ENCODE results near the gene MCM9.

Gene MCM9

DNA sequence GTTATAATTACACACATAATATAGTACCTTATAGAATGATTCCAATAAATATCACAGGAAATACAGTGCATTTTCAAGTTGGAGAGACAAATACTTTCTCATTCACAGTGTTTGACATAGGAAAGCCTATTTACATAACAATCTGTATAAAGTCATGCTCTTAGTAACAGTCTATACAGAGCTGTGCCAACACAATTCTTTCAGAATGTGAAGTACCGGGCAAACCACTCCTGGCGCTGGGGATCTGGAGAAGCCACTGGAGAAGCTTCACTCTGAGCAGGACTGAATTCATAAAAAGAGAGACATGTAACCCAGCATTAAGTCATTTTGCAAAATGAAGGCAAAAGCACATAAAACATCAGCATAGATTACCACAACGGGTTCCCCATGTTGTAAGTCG lies 24.9 kb upstream of the MCM9 start:
- ChIA-PET CTCF (interaction anchor here (3.9 kb wide), 1 partner anchor 150 kb away, joined by 21 read pairs; no protein-coding TSS in a partner anchor), POLR2A (no interaction called here)
- Histone ChIP-seq H3K27me3 (replicated peaks in 2 of 5; ENCODE audit: control insufficient read depth in 4 of 5, insufficient read depth in 5 of 5, low read length in 4 of 5) (no peaks in the 10 kb centered on the region), H3K4me1 (ENCODE audit: control extremely low read depth in 1 of 4, control insufficient read depth in 4 of 4, insufficient read depth in 4 of 4, low read length in 3 of 4) (no peaks in the 10 kb centered on the region), H3K36me3 (ENCODE audit: control insufficient read depth in 4 of 4, insufficient read depth in 4 of 4, low read length in 3 of 4) (no peaks in the 10 kb centered on the region), H3K27ac (ENCODE audit: insufficient read depth in 1 of 2, low read depth in 1 of 2, low read length in 2 of 2, poor library complexity in 1 of 2, severe bottlenecking in 2 of 2) (no peak overlapping the region), H3K4me3 (ENCODE audit: control insufficient read depth in 1 of 7, extremely low read depth in 1 of 7, insufficient read depth in 4 of 7, low read depth in 2 of 7, low read length in 6 of 7) (no peak overlapping the region), H3K9me3 (ENCODE audit: control extremely low read depth in 1 of 5, control insufficient read depth in 4 of 5, insufficient read depth in 2 of 5, low read depth in 1 of 5, low read length in 4 of 5) (no peaks in the 10 kb centered on the region)
- DNase-seq: no peak
- WGBS (ENCODE audit: insufficient coverage): 98% methylated on average over 4 of the region's 4 CpGs

DNA sequence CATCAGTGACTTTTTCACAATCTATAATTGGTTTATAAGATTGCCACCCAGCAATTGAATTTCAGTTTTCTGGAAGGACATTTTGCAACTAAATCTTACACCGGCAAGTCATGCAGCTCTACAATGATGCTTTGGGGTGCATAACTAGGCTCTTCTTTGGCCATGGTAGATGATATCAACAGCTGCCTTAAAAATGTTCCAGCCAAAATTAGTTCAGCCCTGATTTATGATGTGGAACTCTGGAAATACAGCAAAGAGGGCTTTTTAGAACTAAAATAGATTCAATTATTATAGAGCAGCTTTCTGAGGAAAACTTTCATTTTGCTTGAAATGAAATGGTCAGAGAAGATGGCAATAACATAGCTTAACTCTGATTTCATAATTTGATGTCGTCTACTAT lies 18.4 kb upstream of the MCM9 start:
- Histone ChIP-seq H3K4me1 (ENCODE audit: control extremely low read depth in 1 of 4, control insufficient read depth in 4 of 4, insufficient read depth in 4 of 4, low read length in 3 of 4) (no peaks in the 10 kb centered on the region), H3K36me3 (ENCODE audit: control insufficient read depth in 4 of 4, insufficient read depth in 4 of 4, low read length in 3 of 4) (no peaks in the 10 kb centered on the region), H3K27me3 (replicated peaks in 2 of 5; ENCODE audit: control insufficient read depth in 4 of 5, insufficient read depth in 5 of 5, low read length in 4 of 5) (no peaks in the 10 kb centered on the region), H3K4me3 (ENCODE audit: control insufficient read depth in 1 of 7, extremely low read depth in 1 of 7, insufficient read depth in 4 of 7, low read depth in 2 of 7, low read length in 6 of 7) (no peak overlapping the region), H3K9me3 (ENCODE audit: control extremely low read depth in 1 of 5, control insufficient read depth in 4 of 5, insufficient read depth in 2 of 5, low read depth in 1 of 5, low read length in 4 of 5) (peaks cover 0 to 3% (median 0%) of the 10 kb centered on the region in 5 experiments), H3K27ac (ENCODE audit: insufficient read depth in 1 of 2, low read depth in 1 of 2, low read length in 2 of 2, poor library complexity in 1 of 2, severe bottlenecking in 2 of 2) (no peak overlapping the region)
- no peak for DNase-seq
- ChIA-PET POLR2A (no interaction called here), CTCF (interaction anchor here (1.2 to 2.7 kb wide), 2 partner anchors 9 to 157 kb away, joined by 4 to 11 read pairs; no protein-coding TSS in a partner anchor)
- 88% methylated on average over 1 of the region's 2 CpGs for WGBS (ENCODE audit: insufficient coverage)

DNA sequence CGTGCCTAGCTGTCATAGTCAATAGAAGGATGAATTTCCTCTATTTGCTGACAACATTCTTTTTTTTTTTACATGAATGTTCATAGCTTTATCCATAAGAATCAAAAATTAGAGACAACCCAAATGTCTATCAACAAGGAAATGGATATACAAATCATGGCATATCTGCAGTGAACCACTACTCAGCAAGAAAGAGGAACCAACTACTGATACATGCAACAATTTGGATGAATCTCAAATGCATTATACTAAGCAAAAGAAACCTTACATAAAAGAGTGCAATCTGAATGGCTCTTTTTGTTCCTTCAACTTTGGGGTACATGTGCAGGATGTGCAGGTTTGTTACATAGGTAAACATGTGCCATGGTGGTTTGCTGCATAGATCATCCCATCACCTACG lies 17.7 kb upstream of the MCM9 start:
- H3K36me3 ChIP-seq (ENCODE audit: control insufficient read depth in 4 of 4, insufficient read depth in 4 of 4, low read length in 3 of 4): no peaks in the 10 kb centered on the region
- WGBS (ENCODE audit: insufficient coverage): 89% methylated on average over 1 of the region's 2 CpGs

DNA sequence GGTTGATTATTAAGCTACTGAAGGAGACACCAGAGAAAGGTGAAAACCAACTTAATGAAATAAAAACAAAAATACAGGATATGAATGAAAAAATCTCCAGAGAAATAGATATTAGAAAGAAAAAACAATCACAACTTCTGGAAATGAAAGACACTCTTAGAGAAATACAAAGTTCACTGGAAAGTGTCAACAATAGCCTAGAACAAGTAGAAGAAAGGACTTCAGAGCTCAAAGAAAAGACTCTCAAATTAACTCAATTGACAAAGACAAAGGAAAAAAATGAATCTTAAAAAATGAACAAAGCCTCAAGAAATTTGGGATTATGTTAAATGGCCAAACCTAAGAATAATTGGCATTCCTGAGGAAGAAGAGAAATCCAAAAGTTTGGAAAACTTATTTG lies 10.3 kb upstream of the MCM9 start:
- peaks cover 0 to 2% (median 0%) of the 10 kb centered on the region in 4 experiments for H3K36me3 ChIP-seq (ENCODE audit: control insufficient read depth in 4 of 4, insufficient read depth in 4 of 4, low read length in 3 of 4)
- no peaks in the 10 kb centered on the region for H3K4me1 ChIP-seq (ENCODE audit: control extremely low read depth in 1 of 4, control insufficient read depth in 4 of 4, insufficient read depth in 4 of 4, low read length in 3 of 4)
- POLR2A ChIA-PET: no interaction called here
- H3K27ac ChIP-seq (ENCODE audit: insufficient read depth in 1 of 2, low read depth in 1 of 2, low read length in 2 of 2, poor library complexity in 1 of 2, severe bottlenecking in 2 of 2): no peak overlapping the region
- H3K4me3 ChIP-seq (ENCODE audit: control insufficient read depth in 1 of 7, extremely low read depth in 1 of 7, insufficient read depth in 4 of 7, low read depth in 2 of 7, low read length in 6 of 7): no peak overlapping the region
- peaks cover 9 to 26% (median 18%) of the 10 kb centered on the region in 5 experiments for H3K9me3 ChIP-seq (ENCODE audit: control extremely low read depth in 1 of 5, control insufficient read depth in 4 of 5, insufficient read depth in 2 of 5, low read depth in 1 of 5, low read length in 4 of 5)
- CTCF ChIA-PET: no interaction called here
- DNase-seq: no peak
- no peaks in the 10 kb centered on the region for H3K27me3 ChIP-seq (replicated peaks in 2 of 5; ENCODE audit: control insufficient read depth in 4 of 5, insufficient read depth in 5 of 5, low read length in 4 of 5)

More for the DNA sequence above, 17.7 kb upstream of the MCM9 start:
- Histone ChIP-seq H3K4me1 (ENCODE audit: control extremely low read depth in 1 of 4, control insufficient read depth in 4 of 4, insufficient read depth in 4 of 4, low read length in 3 of 4) (no peaks in the 10 kb centered on the region), H3K4me3 (ENCODE audit: control insufficient read depth in 1 of 7, extremely low read depth in 1 of 7, insufficient read depth in 4 of 7, low read depth in 2 of 7, low read length in 6 of 7) (no peak overlapping the region), H3K27ac (ENCODE audit: insufficient read depth in 1 of 2, low read depth in 1 of 2, low read length in 2 of 2, poor library complexity in 1 of 2, severe bottlenecking in 2 of 2) (no peak overlapping the region), H3K27me3 (replicated peaks in 2 of 5; ENCODE audit: control insufficient read depth in 4 of 5, insufficient read depth in 5 of 5, low read length in 4 of 5) (no peaks in the 10 kb centered on the region), H3K9me3 (ENCODE audit: control extremely low read depth in 1 of 5, control insufficient read depth in 4 of 5, insufficient read depth in 2 of 5, low read depth in 1 of 5, low read length in 4 of 5) (peaks cover 0 to 3% (median 0%) of the 10 kb centered on the region in 5 experiments)
- DNase-seq: peak in 2 of 3 donors; percentile 7 to 26
- POLR2A ChIA-PET: no interaction called here
- CTCF ChIA-PET: interaction anchor here (1.2 to 2.7 kb wide), 2 partner anchors 10 to 158 kb away, joined by 4 to 11 read pairs; no protein-coding TSS in a partner anchor

DNA sequence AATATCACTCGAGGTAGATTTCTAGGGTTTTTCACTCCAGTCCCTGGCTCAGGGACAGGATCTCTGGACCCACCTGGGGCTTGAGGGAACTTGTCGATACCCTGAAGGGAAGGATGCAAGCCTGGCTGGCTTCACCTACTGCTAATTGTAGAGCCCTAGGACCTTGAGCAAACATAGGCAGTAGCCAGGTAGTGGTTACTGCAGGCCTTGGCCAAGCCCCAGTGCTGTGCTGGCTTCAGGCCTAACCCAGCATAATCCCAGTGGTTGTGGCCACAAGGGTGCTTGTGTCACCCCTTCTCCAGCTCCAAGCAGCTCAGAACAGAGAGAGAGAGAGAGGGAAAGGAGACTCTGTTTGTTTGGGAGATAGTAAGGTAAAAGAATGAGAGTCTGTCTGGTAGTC lies 5.8 kb upstream of the MCM9 start:
- Histone ChIP-seq H3K27ac (ENCODE audit: insufficient read depth in 1 of 2, low read depth in 1 of 2, low read length in 2 of 2, poor library complexity in 1 of 2, severe bottlenecking in 2 of 2) (no peak overlapping the region), H3K4me1 (ENCODE audit: control extremely low read depth in 1 of 4, control insufficient read depth in 4 of 4, insufficient read depth in 4 of 4, low read length in 3 of 4) (peaks cover 0 to 5% (median 1%) of the 10 kb centered on the region in 4 experiments), H3K4me3 (ENCODE audit: control insufficient read depth in 1 of 7, extremely low read depth in 1 of 7, insufficient read depth in 4 of 7, low read depth in 2 of 7, low read length in 6 of 7) (no peak overlapping the region), H3K27me3 (replicated peaks in 2 of 5; ENCODE audit: control insufficient read depth in 4 of 5, insufficient read depth in 5 of 5, low read length in 4 of 5) (no peaks in the 10 kb centered on the region), H3K36me3 (ENCODE audit: control insufficient read depth in 4 of 4, insufficient read depth in 4 of 4, low read length in 3 of 4) (peaks cover 0 to 6% (median 3%) of the 10 kb centered on the region in 4 experiments), H3K9me3 (ENCODE audit: control extremely low read depth in 1 of 5, control insufficient read depth in 4 of 5, insufficient read depth in 2 of 5, low read depth in 1 of 5, low read length in 4 of 5) (peaks cover 8 to 22% (median 15%) of the 10 kb centered on the region in 5 experiments)
- ChIA-PET CTCF (no interaction called here), POLR2A (no interaction called here)
- WGBS (ENCODE audit: insufficient coverage): 100% methylated on average over 2 of the region's 2 CpGs
- DNase-seq: no peak

DNA sequence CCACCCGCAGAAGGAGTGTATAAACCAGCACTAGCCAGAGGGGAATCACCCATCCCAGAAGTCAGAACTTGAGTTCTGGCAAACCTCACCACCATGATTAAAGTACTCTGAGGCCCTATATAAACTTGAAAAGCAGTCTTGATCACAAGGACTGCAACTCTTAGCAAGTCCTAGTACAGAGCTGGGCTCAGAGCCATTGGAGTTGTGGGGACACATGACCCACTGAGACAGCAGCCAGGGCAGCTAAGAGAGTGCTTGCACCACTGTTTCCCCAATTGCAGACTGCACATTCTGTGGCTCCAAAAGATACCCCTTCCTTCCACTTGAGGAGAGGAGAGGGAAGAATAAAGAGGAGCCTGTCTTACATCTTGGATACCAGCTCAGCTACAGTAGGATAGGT lies 4.7 kb upstream of the MCM9 start:
- H3K36me3 ChIP-seq (ENCODE audit: control insufficient read depth in 4 of 4, insufficient read depth in 4 of 4, low read length in 3 of 4): peaks cover 0 to 6% (median 3%) of the 10 kb centered on the region in 4 experiments
- H3K27ac ChIP-seq (ENCODE audit: insufficient read depth in 1 of 2, low read depth in 1 of 2, low read length in 2 of 2, poor library complexity in 1 of 2, severe bottlenecking in 2 of 2): no peak overlapping the region
- POLR2A ChIA-PET: no interaction called here
- no peak for DNase-seq
- no peak overlapping the region for H3K4me3 ChIP-seq (ENCODE audit: control insufficient read depth in 1 of 7, extremely low read depth in 1 of 7, insufficient read depth in 4 of 7, low read depth in 2 of 7, low read length in 6 of 7)
- CTCF ChIA-PET: no interaction called here
- peaks cover 6 to 15% (median 11%) of the 10 kb centered on the region in 5 experiments for H3K9me3 ChIP-seq (ENCODE audit: control extremely low read depth in 1 of 5, control insufficient read depth in 4 of 5, insufficient read depth in 2 of 5, low read depth in 1 of 5, low read length in 4 of 5)
- 100% methylated on average over 1 of the region's 1 CpG for WGBS (ENCODE audit: insufficient coverage)
- H3K27me3 ChIP-seq (replicated peaks in 2 of 5; ENCODE audit: control insufficient read depth in 4 of 5, insufficient read depth in 5 of 5, low read length in 4 of 5): no peaks in the 10 kb centered on the region
- H3K4me1 ChIP-seq (ENCODE audit: control extremely low read depth in 1 of 4, control insufficient read depth in 4 of 4, insufficient read depth in 4 of 4, low read length in 3 of 4): peaks cover 0 to 11% (median 8%) of the 10 kb centered on the region in 4 experiments

DNA sequence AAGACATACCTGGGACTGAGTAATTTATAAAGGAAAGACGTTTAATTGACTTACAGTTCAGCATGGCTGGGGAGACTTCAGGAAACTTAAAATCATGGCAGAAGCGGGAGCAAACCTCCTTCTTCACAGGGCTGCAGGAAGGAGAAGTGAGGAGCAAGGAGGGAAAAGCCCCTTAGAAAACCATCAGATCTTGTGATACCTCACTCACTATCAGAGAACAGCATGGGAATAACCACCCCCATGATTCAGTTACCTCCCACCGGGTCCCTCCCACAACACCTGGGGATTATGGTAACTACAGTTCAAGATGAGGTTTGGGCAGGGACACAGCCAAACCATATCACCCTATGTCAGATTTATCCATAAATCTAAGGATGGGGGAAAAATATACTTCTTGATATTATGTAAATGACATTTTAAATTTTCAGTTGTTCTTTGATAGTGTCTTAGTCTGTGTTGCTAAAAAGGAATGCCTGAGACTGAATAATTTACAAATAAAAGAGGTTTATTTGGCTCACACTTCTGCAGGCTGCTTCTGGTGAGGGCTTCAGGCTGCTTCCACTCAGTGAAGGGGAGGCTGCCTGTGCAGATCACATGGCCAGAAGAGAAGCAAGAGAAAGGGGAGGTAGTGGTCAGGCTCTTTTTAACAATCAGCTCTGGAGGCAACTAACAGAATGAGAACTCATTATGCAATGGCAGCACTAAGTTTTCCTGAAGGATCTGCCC lies 1.2 kb upstream of the MCM9 start:
- no peak for DNase-seq
- H3K27ac ChIP-seq (ENCODE audit: insufficient read depth in 1 of 2, low read depth in 1 of 2, low read length in 2 of 2, poor library complexity in 1 of 2, severe bottlenecking in 2 of 2): peak overlapping the region in 1 of 2 experiments; percentile 93
- no peaks in the 10 kb centered on the region for H3K27me3 ChIP-seq (replicated peaks in 2 of 5; ENCODE audit: control insufficient read depth in 4 of 5, insufficient read depth in 5 of 5, low read length in 4 of 5)
- WGBS (ENCODE audit: insufficient coverage): no CpG with 5 or more reads among the region's 3 CpGs
- CTCF ChIA-PET: interaction anchor here (0.8 kb wide), 1 partner anchor 17 kb away, joined by 4 read pairs; no protein-coding TSS in a partner anchor
- H3K4me3 ChIP-seq (ENCODE audit: control insufficient read depth in 1 of 7, extremely low read depth in 1 of 7, insufficient read depth in 4 of 7, low read depth in 2 of 7, low read length in 6 of 7): peak overlapping the region in 4 of 7 experiments; percentile 11 to 96 (median 88)
- POLR2A ChIA-PET: no interaction called here
- peaks cover 0 to 10% (median 5%) of the 10 kb centered on the region in 5 experiments for H3K9me3 ChIP-seq (ENCODE audit: control extremely low read depth in 1 of 5, control insufficient read depth in 4 of 5, insufficient read depth in 2 of 5, low read depth in 1 of 5, low read length in 4 of 5)
- peaks cover 4 to 16% (median 13%) of the 10 kb centered on the region in 4 experiments for H3K4me1 ChIP-seq (ENCODE audit: control extremely low read depth in 1 of 4, control insufficient read depth in 4 of 4, insufficient read depth in 4 of 4, low read length in 3 of 4)
- H3K36me3 ChIP-seq (ENCODE audit: control insufficient read depth in 4 of 4, insufficient read depth in 4 of 4, low read length in 3 of 4): peaks cover 4 to 11% (median 6%) of the 10 kb centered on the region in 4 experiments
